ENCODE measurements around the gene ACADS.
"Not testable (repeated sequence)": the region's sequence is repeated elsewhere in the genome, so short reads cannot be mapped to it uniquely, and the experiment has no call there.

ACADS gene

DNA sequence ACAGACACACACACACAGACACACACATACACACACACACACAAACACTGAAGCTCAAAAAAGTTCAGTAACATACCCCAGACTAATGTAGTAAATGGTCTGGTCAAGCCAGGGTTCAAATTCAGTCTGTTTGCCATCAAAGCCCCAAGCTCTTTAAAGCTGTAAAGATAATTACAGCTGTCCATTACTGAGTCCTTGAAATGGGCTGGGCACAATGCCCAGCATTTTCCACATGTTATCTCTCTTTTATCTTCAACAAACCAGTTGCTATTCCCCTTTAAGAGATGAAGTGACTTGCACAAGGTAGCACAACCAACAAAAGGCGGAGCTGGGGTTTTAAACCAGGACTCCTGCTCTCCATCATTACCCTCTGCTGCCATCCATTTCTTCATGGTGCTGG is 23.0 kb upstream of the ACADS start:
- DNase-seq: no peak

DNA sequence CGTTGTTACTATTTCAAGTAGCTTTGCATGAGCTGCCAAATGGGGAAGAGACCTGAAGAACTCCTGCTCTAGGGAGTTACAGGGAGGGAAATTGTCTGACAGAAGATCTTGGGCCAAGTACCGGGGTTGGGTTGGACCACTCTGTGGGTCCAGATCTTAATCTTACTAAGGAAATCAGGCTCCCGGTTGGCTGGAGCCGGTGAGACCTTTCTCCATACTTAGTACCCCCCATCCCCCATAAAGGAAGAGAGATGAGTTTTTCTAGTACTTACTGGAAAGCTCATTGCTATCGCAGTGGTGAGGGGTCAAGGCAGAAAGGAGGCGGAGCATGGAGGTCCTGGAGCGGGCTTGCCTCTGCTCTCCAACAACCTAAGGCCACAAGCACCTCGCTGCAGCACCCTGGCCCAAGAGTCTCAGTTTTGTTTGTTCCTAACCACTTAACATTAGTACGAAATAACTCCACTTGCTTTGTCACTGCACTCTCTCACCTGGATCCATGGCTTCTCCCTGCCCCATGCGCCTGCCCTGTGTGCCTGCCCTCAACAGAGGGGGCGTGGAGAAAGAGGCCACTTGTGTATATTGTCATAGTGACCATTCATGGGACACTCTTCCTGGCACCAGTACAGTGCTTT is 22.2 kb upstream of the ACADS start:
- DNase-seq: no peak

DNA sequence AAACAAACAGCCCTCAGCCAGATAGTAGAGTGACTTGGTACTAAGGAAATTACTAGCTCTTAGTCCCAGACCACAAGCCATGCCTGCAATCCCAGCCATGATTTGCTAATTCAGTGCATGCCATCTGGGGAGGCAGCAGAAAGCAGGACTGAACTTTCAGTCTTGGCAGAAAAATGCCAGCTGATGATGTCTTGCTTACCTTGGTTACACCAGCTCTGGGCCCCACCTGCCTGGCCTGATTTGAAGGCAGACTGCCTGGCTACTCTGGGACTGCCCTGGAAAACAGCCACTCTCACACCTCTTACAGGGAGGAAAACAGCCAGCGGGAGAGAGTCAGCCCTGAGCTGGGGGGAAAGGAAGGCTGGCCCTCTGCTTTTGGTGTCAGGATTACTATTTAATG is 20.0 kb upstream of the ACADS start:
- DNase-seq: peak; percentile 26 to 73

DNA sequence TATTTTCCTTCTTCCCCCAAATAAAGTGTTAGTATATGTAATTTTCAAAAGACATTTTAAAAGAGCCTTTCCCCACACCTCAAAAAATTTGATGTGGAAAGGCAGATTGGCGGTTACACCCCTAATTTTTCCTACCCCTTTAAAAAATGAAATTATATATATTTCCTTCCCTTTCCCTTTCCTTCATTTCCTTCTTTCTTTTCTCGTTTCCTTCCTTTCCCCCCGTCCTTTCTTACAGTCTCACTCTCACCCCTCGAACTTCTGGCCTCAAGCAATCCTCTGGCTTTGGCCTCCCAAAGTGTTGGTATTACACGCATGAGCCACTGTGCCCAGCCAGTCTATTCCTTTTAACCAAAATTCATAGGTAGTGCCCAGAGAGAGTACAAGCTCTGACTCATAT is 19.6 kb upstream of the ACADS start:
- DNase-seq: no peak

DNA sequence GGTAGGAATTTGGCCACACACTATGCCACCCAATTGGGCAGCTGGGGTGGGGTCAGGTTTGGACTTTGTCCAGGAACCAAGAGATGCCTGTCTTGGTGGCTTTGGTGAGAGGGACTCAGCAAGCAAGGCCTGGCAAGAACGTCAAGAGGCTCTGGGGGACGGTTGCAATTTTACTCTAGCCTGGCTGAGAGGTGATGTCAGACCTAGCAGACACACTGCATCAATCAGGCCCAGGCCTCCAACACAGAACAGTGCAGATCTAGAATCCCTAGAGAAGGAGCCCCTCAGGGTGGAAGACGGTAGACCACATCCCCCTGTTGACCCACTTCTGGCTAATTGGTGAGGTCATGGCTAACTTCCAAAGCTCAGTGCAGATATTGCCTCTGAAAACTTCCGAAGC is 17.0 kb upstream of the ACADS start:
- DNase-seq: no peak

DNA sequence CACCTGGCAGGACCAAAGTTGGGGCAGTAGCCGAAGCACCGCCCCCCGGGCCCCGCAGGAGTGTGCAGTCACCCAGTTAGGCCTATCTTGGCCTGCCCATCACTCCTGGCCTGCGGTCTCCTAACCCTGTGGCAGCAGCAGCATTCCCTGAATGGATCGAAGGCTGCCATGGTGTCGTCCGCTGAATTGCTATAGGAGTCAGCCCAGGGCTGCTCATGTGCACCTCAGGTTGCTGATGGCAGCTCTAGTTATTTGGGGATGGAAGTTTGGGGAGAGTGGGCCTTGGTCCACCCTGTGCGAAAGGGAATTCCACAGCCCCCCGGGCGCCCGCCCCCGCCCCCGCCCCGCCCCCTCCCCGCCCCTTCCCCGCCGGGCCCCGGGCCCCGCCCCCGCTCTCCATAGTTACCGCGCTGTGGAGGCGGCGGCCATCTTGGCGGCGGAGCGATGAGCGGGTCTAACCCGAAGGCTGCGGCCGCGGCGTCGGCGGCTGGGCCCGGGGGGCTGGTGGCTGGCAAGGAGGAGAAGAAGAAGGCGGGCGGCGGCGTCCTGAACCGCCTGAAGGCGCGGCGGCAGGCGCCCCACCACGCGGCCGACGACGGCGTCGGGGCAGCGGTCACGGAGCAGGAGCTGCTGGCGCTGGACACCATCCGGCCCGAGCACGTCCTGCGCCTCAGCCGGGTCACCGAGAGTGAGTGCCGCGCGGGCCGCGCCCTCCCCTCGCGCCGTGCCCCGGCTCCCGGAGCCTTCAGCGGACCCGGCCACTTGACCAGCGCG is 15.4 kb upstream of the ACADS start, which contains the start of gene UNC119B:
Gene UNC119B (plus strand): TSS at position 428 of the 774 bp plus-strand sequence. CDS start 17 bp downstream, at position 445.
- DNase-seq: peak in 1 of 2 experiments; percentile 16

DNA sequence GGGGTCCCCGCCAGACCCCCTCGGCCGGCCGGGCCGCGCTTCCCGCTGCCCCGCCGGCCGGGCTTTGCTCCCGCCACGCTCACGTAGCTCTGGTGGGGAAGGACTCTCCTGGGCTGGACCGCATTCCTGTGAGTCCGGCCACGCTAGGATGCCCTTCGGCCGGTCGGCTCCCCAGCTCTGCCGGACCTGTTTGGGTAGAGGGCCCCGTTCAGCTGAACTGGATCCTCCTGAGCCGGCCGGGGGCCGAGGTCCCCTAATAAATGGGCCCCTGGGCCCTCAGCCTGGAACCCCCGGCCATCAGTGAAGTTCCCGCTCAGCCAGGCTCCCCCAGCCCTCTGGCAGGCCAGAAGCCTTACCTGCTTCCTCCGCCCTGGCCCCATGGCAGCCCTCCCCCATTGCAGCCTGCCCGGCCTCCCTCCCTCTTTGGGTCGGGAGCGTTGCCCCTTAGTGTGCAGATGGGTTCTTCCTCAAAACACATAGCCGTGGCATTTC is 14.8 kb upstream of the ACADS start:
- no peak for DNase-seq

DNA sequence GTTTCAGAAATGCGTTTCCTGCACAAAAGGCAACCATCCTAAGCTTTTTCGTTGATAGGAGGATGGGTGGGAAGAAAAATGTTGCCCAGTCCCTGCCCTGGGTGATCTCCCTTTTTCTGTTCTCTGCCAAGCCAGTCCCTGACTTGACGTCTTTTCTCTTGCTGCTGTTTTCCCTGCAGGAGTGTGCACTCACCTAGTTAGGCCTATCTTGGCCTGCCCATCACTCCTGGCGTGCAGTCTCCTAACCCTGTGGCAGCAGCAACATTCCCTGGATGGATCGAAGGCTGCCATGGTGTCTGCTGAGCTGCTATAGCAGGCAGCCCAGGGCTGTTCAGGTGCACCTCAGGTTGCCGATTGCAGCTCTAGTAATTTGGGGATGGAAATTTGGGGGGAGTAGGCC is 14.2 kb upstream of the ACADS start:
- DNase-seq: no peak

DNA sequence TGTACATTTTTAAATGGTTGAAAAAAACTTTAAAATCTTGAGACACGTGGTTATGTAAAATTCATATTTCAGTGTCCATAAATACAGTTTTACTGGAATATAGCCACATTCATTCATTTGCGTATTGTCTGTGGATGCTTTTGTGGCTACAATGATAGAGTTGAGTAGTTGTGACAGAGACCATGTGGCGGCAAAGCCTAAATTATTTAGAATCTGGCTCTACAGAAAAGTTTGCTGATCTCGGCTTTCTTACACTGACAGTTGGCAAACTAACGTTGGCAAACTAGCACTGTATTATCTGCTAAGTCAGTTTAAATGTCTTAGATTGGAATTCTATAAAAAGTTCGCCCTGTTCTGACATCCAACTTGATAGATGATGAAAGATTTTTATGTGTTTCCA is 13.0 kb upstream of the ACADS start:
- no peak for DNase-seq

DNA sequence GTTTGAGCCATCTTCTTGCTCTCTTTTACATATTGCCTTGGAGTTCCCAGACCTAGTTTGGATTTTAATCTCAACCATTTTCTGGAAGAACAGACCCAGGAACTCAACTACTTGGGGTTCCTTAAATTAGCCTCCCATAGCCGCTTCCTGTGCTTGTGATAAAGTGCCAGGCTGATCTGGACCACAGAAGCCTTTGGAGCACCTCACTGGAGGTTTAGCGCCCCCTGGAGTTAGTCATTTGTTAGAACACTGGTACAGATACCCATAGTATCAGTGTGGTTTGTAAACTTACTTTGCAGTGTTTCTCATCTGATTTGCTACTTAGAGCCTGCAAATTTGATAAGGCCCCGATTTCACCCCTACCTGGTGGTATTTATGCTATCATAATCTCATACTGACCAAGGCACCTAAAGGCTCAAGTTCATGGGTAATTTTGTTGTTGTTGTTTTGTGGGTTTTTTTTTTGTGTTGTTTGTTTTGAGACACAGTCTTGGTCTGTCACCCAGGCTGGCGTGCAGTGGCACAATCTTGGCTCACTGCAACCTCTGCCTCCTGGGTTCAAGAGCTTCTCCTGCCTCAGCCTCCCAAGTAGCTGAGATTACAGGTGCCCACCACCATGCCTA is 11.7 kb upstream of the ACADS start:
- DNase-seq: peak in 1 of 2 experiments; percentile 67

DNA sequence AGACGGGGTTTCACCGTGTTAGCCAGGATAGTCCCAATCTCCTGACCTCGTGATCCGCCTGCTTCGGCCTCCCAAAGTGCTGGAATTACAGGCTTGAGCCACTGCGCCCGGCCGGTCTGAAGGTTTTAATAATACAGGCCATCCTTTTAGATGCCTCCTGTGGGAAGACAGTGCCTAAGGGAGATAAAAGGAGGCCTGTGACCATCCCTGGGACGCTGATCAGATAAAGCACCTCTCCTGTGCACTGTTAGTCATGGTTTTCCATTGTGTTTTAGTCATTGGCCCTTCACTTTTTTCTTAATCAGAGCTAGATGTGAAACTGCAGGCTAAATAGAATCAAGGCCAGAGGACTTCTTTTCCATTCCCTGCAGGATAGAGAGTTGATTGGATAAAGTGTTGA is 7.6 kb upstream of the ACADS start:
- no peak for DNase-seq

DNA sequence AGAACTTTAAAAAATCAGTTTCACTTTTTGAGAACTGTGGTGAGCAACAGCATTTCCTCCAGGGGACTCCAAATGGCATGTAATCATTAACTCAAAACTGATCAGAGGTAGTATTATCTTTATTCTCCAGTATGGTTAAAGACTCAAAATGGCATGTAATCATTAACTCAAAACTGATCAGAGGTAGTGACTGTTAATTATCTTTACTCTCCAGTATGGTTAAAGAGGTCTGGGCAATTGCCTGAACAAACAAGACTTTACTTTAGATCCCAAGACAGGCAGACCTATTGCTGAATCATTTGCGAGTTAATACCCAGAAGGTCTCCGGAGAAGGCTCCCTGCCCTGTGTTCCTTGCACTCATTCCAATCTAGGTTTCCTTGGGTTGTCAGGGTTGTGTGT is 6.6 kb upstream of the ACADS start:
- no peak for DNase-seq

DNA sequence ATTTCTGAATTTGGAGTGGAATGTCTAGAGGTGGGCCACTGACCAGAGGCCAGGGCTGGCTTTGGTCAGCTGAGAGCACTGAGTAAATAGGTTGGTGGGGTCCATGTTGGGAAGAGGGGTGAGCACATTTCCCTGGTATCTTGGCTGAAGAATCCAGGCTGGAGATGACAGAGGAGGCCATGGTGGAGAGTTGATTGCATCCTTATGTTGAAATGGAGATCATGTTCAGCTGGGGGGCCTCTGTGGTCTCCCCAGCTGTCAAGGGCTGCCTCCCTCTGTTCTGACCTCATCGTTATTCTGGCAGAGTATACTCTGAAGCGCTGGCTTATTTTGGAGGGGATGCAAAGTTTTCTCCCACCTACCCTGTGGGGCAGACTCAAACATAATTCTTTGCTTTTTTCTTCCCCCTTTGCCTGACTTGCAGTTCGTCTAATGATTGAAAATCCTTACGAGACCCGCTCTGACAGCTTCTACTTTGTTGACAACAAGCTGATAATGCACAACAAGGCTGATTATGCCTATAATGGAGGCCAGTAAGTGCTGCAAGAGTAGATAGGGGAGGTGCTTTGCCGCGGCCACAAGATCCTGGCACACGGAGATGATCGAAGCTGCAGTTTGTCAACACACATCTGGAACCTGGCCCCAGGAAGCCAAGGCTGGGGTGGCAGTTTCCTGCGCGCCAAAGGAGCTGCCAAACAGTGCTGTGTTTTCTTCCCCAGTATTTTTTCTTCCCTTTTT is 6.0 kb upstream of the ACADS start:
- no peak for DNase-seq

DNA sequence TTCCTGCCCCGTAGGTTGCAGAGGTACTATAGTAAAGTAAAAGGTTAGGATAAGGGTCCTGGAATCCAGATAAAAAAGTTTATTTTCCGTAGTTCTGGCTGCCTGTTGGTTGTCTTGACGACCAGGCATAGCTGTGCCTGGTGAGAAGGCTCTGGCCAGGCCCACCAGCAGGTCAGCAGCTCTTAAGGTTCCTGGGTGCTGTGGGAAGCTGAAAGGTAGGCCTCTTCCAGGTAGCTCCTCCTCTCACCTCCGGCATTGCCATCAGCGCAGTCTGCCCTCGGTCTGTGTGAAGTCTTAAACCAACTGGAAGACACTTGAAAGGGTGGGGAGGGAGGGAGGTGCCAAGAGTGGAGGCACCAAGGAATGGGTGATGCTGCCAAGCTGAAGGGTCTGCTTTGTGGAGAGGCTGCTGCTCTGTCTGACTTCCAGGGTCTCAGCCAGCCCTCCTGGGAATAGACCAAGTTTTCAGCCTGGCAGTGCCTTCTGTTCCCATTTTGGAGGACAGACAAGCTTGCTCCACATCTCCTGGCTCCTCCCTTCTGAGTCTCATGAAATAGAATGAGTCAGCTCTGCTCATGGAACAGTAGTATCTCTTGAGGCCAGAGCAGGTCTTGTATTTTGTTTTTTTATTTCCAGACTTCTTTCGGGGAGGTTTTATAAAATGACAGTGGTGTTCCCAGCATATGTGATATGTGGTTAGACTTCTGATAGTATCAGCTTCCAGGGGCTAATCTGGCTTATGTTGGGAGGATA is 5.2 kb upstream of the ACADS start:
- no peak for DNase-seq

DNA sequence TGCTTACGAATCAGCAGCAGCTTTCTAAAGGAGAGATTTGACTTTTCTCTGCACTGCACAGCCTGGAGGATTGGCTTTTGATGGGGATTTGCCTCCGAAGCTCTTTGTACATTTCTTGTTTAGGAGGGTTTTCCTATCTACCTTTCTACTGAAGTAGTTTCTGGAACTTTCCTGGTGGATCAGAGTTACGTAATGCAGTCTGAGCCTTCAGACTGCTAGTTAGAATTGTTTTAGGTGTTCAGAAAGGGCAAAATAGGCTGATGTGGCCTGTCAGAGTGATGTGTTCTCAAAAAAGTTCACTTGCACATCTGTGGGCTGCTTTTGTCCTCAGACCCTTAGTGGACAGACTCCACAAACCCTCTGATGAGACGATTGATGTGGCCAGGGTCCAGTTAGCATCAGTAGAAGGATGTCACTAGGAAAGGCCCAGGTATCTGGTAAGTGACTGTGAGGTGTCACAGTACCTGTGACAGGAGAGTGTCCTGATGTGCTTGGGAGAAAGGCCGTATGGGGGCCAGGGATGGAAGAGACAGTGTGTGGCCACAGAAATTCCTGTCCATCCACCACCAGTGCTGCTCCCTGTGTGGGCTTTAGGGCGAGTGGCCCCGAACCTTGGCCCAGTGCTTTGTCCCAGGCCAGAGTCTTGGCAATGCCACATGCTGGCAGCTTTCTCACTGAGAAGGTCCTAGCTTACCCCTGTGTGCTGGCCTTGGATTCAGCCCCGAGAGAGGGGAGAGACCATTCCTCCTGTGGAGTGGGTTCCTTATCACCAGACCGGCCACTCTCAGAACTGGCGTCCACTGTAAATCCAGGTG is 4.4 kb upstream of the ACADS start:
- DNase-seq: no peak

DNA sequence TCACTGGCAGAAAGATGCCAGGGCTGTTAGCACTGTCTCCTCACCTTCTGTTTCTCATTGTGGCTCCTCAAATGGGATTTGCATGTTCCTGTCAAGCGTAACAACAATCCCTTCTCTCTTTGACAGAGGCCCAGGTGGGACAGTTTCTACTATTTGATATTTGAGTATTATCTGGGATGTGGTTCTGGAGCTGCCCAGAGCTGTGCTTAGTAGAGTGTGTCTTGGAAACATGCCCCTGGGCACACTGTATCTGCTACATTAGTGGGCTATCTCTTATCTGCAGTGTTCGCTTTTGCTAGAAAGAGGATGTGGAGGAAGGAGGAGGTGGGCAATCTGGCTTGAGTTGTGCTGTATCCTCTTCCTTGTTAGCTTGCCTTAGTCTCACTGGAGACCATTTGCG is 3.8 kb upstream of the ACADS start:
- DNase-seq: no peak

DNA sequence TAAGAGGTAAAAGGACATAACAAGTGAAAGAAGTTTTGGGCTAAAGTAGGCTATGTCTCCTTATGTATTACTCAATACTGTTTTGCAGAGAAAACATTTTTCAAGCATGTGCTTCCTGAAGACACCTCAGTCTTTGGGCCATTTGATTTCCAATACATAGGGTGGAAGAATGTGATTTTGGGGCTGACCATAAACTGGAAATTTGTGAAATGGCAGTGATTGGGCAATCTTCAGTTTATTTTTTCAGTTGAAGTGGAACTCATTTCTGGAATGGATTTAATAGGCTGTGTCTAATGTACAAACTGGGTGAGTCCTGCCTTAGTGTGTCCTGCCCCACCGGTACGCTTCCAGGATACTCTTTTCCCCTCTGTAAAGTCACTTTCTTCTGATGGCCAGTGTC is 2.8 kb upstream of the ACADS start:
- no peak for DNase-seq

DNA sequence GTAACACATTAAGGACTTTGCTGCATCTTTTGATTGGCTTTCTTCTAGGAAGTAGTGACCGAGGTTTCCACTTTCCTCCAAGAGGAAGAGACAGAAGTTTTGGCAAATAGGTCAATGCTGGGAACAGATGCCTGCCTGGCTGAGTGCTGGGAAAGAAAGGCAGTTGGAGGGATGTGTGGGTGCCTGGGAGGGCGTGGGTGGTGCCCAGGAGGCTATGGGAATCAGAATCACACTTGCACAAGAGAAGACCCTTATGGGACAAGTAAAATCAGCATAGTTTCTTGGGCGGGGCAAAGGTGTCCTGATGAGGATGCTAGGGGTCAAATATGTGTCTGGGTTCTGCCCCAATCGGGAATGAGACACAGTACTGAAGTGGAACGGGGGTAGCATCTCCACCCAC is 906 bp upstream of the ACADS start:
- DNase-seq: no peak

DNA sequence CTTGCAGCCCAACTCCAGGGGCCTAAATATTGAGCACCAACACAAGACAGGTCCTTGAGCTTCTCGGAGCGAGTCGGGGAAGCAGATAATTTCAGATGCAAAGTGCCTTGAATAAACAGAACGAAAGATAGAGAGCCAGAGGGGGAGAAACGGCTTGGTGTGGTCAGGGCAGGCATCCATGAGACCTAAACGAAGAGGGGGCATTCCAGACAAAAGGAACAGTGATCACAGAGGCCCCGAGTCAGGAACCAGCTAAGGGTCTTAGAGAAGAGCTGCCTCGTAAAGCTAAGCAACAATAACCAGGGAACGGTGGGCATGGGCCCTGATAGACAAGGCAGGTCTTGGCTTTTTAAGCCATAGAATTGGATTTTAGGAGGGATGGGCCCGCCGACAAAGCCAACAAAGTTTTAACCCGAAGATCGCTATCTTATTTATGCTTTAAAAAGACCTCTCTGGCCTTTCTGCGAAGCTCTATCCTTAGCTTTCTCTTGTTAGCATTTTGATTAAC is 421 bp upstream of the ACADS start:
- no peak for DNase-seq

DNA sequence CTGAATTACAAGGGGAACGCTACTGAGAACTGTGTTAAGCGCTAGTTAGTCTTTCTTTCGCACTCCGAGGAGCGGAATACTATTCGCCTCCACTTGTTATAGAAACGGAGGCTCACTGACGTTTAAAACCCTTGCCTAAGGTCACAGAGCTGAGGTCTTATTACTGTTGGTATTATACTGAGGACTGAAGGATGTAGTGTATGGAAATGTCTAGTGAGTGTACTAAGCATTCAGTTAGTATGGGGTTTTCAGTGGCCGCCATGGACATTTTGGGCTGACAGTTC is 826 bp downstream of the ACADS start:
- no peak for DNase-seq

DNA sequence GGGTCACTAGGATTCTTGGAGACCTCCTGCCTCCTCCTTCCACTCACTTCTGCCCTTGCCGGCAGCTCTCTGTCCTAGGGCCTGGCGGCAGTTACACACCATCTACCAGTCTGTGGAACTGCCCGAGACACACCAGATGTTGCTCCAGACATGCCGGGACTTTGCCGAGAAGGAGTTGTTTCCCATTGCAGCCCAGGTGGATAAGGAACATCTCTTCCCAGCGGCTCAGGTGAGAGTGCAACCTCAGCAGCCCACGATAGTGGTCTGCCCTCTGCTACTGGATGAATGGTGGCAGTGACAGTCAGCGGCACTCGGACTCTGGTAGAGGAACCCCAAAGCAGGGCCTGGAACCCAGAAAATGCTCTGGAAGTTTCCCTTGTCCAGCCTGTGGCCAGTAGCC is 1.3 kb downstream of the ACADS start:
- no peak for DNase-seq

DNA sequence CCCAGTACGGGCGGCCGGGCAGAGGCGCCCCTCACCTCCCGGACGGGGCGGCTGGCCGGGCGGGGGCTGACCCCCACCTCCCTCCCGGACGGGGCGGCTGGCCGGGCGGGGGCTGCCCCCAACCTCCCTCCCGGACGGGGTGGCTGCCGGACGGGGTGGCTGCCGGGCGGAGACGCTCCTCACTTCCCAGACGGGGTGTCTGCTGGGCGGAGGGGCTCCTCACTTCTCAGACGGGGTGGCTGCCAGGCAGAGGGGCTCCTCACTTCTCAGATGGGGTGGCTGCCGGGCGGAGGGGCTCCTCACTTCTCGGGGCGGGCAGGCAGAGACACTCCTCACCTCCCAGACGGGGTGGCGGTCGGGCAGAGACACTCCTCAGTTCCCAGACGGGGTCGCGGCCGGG is 6.6 kb downstream of the ACADS start:
- DNase-seq: not testable (repeated sequence)

Measured in cerebellar nuclear complex (tissue), 1 donor.